ENCODE measurements around the gene RHPN2. TPM values are rescaled to one million over a fixed set of nuclear protein-coding genes. Genes with fewer than 3 reads are reported as not detected.

RHPN2 gene
- total and polyA plus RNA-seq, 2 of the 13 experiments (the other 11 are each of a cell fraction or from before 2014, with no cell fraction given), result 20.3 to 48.0 TPM

DNA sequence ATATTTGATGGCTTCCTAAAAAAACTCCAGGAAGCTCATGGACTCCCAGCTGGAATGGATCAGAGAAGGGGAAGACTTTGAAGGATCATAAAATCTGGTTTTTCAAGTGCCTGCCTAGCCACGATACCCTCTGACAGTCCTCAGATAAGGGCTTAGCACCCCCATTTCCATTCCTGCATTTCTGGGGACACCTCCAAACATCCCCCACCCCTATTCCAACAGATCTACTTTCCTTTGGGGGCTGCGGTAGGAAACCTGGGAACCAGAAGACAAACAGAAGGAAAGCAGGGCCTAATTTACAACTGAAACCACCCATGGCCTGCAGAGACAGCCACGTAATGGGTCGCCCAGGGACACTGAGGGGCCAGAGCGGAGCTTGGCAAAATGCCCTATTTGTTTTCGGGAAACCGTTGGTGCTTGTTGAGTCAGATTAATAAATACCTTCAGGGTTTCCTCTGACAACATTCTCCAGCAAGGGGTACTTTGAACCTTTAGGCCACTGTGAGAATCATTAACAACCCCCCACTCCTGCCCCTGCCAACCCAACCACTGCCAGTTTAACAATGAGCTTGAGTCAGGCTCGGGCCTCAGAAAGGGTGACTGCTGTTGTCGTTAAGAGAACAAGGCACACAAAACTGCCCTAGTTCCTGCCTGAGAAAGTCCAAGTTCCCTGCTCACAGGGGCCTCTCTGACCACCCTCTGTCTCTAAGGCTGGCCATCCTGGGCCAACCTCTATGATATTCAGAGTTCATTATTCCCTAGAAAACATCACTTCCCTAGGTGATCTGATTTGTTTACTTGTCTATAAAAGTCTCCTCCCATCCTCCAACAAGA is 23.5 kb downstream of the RHPN2 start (continued):
- TF ChIP-seq NFE2 (CRISPR knock-in tag; IDR thresholded peaks at IDR 0.05) (no peak), ZNF550 (CRISPR knock-in tag; IDR thresholded peaks at IDR 0.05; ENCODE audit: borderline replicate concordance) (no peak), PRDM15 (CRISPR knock-in tag; IDR thresholded peaks at IDR 0.05) (0 out of 2 replicates have a peak, but pooled peaks have one; percentile 46), KDM5B (CRISPR knock-in tag; IDR thresholded peaks at IDR 0.05; ENCODE audit: borderline replicate concordance) (peak; percentile 20; the same call in 1 of the 2 replicates), ZNF253 (CRISPR knock-in tag; IDR thresholded peaks at IDR 0.05; ENCODE audit: borderline replicate concordance) (no peak), ZIK1 (CRISPR knock-in tag; IDR thresholded peaks at IDR 0.05; ENCODE audit: borderline replicate concordance, low read depth) (no peak), ZNF605 (CRISPR knock-in tag; IDR thresholded peaks at IDR 0.05) (peak; percentile 76), TOE1 (CRISPR knock-in tag; IDR thresholded peaks at IDR 0.05) (no peak), ZNF790 (CRISPR knock-in tag; IDR thresholded peaks at IDR 0.05; ENCODE audit: borderline replicate concordance) (peak; percentile 47; the same call in 1 of the 2 replicates), BCLAF1 (IDR thresholded peaks at IDR 0.05) (no peak), ZNF430 (CRISPR knock-in tag; IDR thresholded peaks at IDR 0.05) (peak; percentile 76), ZFP82 (CRISPR knock-in tag; IDR thresholded peaks at IDR 0.05; ENCODE audit: borderline replicate concordance) (no peak; the same call in 1 of the 2 replicates), NCOA2 (CRISPR knock-in tag; IDR thresholded peaks at IDR 0.05) (peak; percentile 97), ARHGAP35 (CRISPR knock-in tag; IDR thresholded peaks at IDR 0.05; ENCODE audit: borderline replicate concordance) (peak; percentile 32; the same call in 1 of the 2 replicates), STAT6 (CRISPR knock-in tag; IDR thresholded peaks at IDR 0.05; ENCODE audit: borderline replicate concordance) (peak; percentile 89; the same call in 1 of the 2 replicates)
- TF ChIP-seq, protein P1, sequence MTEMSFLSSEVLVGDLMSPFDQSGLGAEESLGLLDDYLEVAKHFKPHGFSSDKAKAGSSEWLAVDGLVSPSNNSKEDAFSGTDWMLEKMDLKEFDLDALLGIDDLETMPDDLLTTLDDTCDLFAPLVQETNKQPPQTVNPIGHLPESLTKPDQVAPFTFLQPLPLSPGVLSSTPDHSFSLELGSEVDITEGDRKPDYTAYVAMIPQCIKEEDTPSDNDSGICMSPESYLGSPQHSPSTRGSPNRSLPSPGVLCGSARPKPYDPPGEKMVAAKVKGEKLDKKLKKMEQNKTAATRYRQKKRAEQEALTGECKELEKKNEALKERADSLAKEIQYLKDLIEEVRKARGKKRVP (CRISPR knock-in tag; IDR thresholded peaks at IDR 0.05), result peak in 1 of 2 experiments; percentile 91; a peak in 2 of 4 replicates

Measured in HepG2 (cell line).